HG03571 (cell line): ENCODE data around the gene CLGN.

Experiments
- ATAC-seq: cut with Tn5 transposase; IDR thresholded peaks from one replicate; pipeline ENCODE4 v1.9.1; 2021; ENCODE audit not compliant: unreplicated experiment

CLGN gene

GRCh38 chr4:140343303-140343702, 84.1 kb downstream of the CLGN start:
- ATAC-seq = peak; percentile 98

GRCh38 chr4:140342620-140343019, 84.8 kb downstream of the CLGN start:
- ATAC-seq = no peak
